GM23338 (cell line): ENCODE measurements around the gene RUNX1.

Source experiments
- CREB1 ChIP-seq: fragments of 250-450 bp; sonication (Bioruptor Pico); IDR thresholded peaks from 2 replicates; pipeline ENCODE4 v1.5.0; 2020; ENCODE audit warnings: low read depth, mild to moderate bottlenecking, moderate library complexity
- CTCF ChIP-seq, 2 experiments: fragments of 200-600 bp in 1 of 2; sonication (generic) in 1 of 2; conservative IDR thresholded peaks; 2 replicates each; pipeline versions ENCODE4 v1.5.1 to v1.6.1; 2016 to 2017; ENCODE audit warnings: antibody characterized with exemption in 2 of 2, low read depth in 2 of 2, mild to moderate bottlenecking in 2 of 2, moderate library complexity in 1 of 2
- EZH2 ChIP-seq: fragments of 200-600 bp; sonication (generic); IDR thresholded peaks from one replicate; pipeline ENCODE4 v1.8.0; 2017; ENCODE audit warnings: antibody characterized with exemption, mild to moderate bottlenecking, low read depth; ENCODE audit not compliant: unreplicated experiment
- EZH2phosphoT487 ChIP-seq: fragments of 200-600 bp; sonication (generic); IDR thresholded peaks from one replicate; pipeline ENCODE4 v1.8.1; 2018; ENCODE audit warnings: antibody characterized with exemption; ENCODE audit not compliant: unreplicated experiment
- JUNB ChIP-seq: IDR thresholded peaks from one replicate; pipeline ENCODE4 v1.6.1; 2016; ENCODE audit warnings: antibody characterized with exemption; ENCODE audit not compliant: unreplicated experiment
- POLR2AphosphoS5 ChIP-seq: IDR thresholded peaks from 2 replicates; pipeline ENCODE4 v1.6.1; 2016; ENCODE audit warnings: antibody characterized with exemption, low read depth
- REST ChIP-seq: IDR thresholded peaks from one replicate; pipeline ENCODE4 v1.6.1; 2018; ENCODE audit warnings: antibody characterized with exemption; ENCODE audit not compliant: unreplicated experiment

GRCh38 chr21:34815831-34816705 lies 233.0 kb downstream of the RUNX1 start:
- TF ChIP-seq CTCF (conservative IDR thresholded peaks at IDR 0.05; ENCODE audit: low read depth in 2 of 2) (no peak), REST (no peak), POLR2AphosphoS5 (no peak), EZH2phosphoT487 (no peak), EZH2 (no peak), CREB1 (CRISPR knock-in tag) (no peak), JUNB (no peak)
